ENCODE data around the gene BLM.

- TF ChIP-seq ZNF384 (IDR thresholded peaks at IDR 0.05) (no peak), ELF4 (IDR thresholded peaks at IDR 0.05) (no peak), FOXK2 (IDR thresholded peaks at IDR 0.05) (no peak), L3MBTL2 (conservative IDR thresholded peaks at IDR 0.05) (no peak)
Measured at GRCh38 chr15:90794538-90794937, 77.4 kb downstream of the BLM start.
